ENCODE results near the gene PROCA1.

The PROCA1 gene

DNA sequence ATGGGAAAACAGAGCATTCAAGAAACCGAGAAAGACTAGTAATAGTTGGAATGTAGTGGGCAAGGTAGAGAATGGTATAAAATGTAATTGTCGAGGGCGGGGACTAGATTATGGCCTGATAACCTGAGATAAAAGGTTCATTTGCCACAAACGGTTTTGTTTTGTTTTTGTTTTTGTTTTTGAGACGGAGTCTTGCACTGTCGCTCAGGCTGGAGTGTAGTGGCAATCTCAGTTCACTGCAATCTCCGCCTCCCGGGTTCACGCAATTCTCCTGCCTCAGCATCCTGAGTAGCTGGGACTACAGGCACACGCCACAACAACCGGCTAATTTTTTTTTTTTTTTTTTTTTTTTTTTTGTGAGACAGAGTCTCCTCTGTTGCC, 18.3 kb upstream of the PROCA1 start:
- H3K36me3 ChIP-seq (ENCODE audit: low read length) = peaks cover 4% of the 10 kb centered on the region; the same call in 1 of the 2 replicates
- H3K27me3 ChIP-seq (ENCODE audit: low read length) = no peaks in the 10 kb centered on the region
- H3F3A ChIP-seq (ENCODE audit: insufficient read depth) = peaks cover 45% of the 10 kb centered on the region
- no peaks in the 10 kb centered on the region for H4K20me1 ChIP-seq (ENCODE audit: low read depth, low read length)
- no peak overlapping the region for H2AFZ ChIP-seq (ENCODE audit: low read depth, low read length, severe bottlenecking)
- TF ChIP-seq EZH2phosphoT487 (conservative IDR thresholded peaks at IDR 0.05; ENCODE audit: low read length) = no peak
- TF ChIP-seq, protein P1, sequence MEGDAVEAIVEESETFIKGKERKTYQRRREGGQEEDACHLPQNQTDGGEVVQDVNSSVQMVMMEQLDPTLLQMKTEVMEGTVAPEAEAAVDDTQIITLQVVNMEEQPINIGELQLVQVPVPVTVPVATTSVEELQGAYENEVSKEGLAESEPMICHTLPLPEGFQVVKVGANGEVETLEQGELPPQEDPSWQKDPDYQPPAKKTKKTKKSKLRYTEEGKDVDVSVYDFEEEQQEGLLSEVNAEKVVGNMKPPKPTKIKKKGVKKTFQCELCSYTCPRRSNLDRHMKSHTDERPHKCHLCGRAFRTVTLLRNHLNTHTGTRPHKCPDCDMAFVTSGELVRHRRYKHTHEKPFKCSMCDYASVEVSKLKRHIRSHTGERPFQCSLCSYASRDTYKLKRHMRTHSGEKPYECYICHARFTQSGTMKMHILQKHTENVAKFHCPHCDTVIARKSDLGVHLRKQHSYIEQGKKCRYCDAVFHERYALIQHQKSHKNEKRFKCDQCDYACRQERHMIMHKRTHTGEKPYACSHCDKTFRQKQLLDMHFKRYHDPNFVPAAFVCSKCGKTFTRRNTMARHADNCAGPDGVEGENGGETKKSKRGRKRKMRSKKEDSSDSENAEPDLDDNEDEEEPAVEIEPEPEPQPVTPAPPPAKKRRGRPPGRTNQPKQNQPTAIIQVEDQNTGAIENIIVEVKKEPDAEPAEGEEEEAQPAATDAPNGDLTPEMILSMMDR (IDR thresholded peaks at IDR 0.05; ENCODE audit: insufficient read depth, low read length, poor library complexity, severe bottlenecking) = no peak
- no peak overlapping the region for H3K4me3 ChIP-seq (ENCODE audit: insufficient read depth, low read length, poor library complexity, severe bottlenecking)
- no peaks in the 10 kb centered on the region for H3K9me2 ChIP-seq (replicated peaks; ENCODE audit: insufficient read depth, low read length)
- H3K79me2 ChIP-seq (ENCODE audit: insufficient read depth, low read length) = peaks cover 14% of the 10 kb centered on the region; the same call in 1 of the 2 replicates
- H3K27ac ChIP-seq (ENCODE audit: low read depth, low read length) = peak overlapping the region; percentile 100
- peak overlapping the region; percentile 96 for H3K4me2 ChIP-seq (ENCODE audit: low read depth, low read length, poor library complexity, severe bottlenecking)
- H3K9ac ChIP-seq (ENCODE audit: low read length) = 0 out of 2 replicates have a peak overlapping the region, but pooled peaks have one; percentile 82
- H3K9me3 ChIP-seq (ENCODE audit: insufficient read depth, low read length) = no peaks in the 10 kb centered on the region; the same call in 1 of the 2 replicates

DNA sequence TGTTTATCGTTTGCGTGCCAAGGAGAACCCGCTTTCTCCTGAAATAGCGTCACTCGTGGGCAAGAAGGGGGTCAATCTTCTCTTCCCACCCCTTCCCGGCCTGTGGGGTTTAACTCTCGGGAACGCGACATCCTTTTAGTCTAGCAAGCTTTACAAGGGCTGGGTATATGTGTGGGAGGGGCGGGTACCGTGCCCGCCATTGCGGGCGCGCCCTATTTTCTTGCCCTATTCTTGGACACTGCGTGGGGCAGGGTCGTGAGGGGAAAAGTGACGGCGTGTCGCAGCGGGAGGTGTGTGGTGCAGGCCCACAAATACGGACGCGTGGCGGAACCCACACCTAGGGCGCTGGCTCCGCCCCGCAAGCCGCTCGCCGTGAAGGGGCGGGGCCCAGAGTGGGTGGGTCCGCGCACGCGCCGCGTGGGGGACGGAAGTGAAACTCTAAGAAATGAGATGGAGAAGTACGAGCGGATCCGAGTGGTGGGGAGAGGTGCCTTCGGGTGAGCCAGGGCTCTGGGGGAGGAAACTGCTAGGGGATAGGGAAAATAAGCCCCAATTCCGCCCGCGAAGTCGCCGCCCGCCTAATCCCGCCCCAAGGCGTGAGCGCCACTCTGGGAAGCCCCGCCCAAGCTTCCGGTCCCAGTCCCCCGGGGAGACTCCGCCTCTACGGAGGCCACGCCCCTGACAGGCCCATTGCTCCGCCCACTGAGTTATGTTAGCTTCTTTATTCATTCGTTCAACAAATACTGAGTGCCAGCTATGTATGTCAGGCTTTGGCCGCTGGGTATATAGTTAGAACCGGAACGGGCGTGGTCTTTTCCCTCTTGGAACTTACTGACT, 16.9 kb upstream of the PROCA1 start, which contains the start of gene NEK8:
NEK8 (plus strand) TSS at position 425 of the 837 bp plus-strand sequence; CDS start at position 451, 26 bp downstream.
- Histone ChIP-seq H3K9me2 (replicated peaks; ENCODE audit: insufficient read depth, low read length) (no peaks in the 10 kb centered on the region), H3K36me3 (ENCODE audit: low read length) (0 out of 2 replicates have a peak, but pooled peaks cover 1% of the 10 kb centered on the region), H3K9me3 (ENCODE audit: insufficient read depth, low read length) (no peaks in the 10 kb centered on the region), H2AFZ (ENCODE audit: low read depth, low read length, severe bottlenecking) (peak within 1 kb of the TSS; percentile 39), H3K27me3 (ENCODE audit: low read length) (no peaks in the 10 kb centered on the region), H3K4me2 (ENCODE audit: low read depth, low read length, poor library complexity, severe bottlenecking) (peak within 1 kb of the TSS; percentile 96), H3K9ac (ENCODE audit: low read length) (peak within 1 kb of the TSS; percentile 82), H3K4me3 (ENCODE audit: insufficient read depth, low read length, poor library complexity, severe bottlenecking) (peak within 1 kb of the TSS; percentile 57), H3K79me2 (ENCODE audit: insufficient read depth, low read length) (peaks cover 14% of the 10 kb centered on the region; the same call in 1 of the 2 replicates), H3K27ac (ENCODE audit: low read depth, low read length) (peak within 1 kb of the TSS; percentile 100), H3F3A (ENCODE audit: insufficient read depth) (peaks cover 55% of the 10 kb centered on the region), H4K20me1 (ENCODE audit: low read depth, low read length) (no peaks in the 10 kb centered on the region)
- no peak for TF ChIP-seq EZH2phosphoT487 (conservative IDR thresholded peaks at IDR 0.05; ENCODE audit: low read length)
- TF ChIP-seq, protein P1 (IDR thresholded peaks at IDR 0.05; ENCODE audit: insufficient read depth, low read length, poor library complexity, severe bottlenecking) = no peak

DNA sequence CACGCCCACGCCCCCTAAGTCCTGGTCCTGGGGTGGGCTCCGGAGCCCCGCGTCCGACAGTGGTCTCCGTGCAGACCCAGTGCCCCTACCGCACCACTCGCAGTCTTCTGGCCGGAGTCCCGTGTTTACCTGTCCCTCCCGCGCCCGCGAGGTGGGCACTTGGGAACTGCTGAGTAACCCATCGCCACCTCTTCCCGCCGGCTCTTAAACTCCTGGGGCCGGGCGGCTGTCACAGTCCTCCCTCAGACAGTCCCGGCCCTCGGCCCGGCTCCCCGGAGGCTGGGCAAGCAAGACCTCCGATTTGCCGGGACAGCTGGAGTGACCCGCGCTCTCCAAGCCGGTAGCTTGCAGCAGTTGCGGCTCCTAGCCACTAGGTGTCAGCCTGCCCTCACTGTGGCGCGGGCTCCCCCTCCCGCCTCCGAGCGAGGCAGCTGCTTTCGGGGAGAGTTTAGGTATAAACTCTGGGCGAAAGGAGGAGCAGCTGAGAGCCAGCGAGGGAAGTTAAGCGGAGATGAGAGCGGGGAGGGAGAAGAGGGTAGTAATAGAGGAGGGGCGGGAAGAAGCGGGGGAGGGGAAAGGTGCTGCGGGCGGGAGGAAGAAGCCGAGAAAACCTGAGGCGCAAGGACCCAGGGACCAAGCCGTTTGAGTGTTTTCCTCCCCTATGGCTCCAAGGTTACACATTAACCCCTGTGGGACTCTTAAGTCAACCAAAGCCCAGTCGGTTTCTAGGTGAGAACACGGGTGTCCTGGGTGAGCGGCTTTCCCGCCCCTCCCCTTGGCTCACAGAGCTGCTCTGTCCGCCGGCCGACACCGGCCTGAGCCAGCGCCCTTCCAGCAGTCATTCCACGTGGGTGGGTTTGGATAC, 15.2 kb upstream of the PROCA1 start:
- Histone ChIP-seq H4K20me1 (ENCODE audit: low read depth, low read length) (no peaks in the 10 kb centered on the region), H3K36me3 (ENCODE audit: low read length) (peaks cover 11% of the 10 kb centered on the region), H3K9me2 (replicated peaks; ENCODE audit: insufficient read depth, low read length) (no peaks in the 10 kb centered on the region), H2AFZ (ENCODE audit: low read depth, low read length, severe bottlenecking) (peak overlapping the region; percentile 22), H3K4me2 (ENCODE audit: low read depth, low read length, poor library complexity, severe bottlenecking) (peak overlapping the region; percentile 96), H3K9me3 (ENCODE audit: insufficient read depth, low read length) (no peaks in the 10 kb centered on the region), H3F3A (ENCODE audit: insufficient read depth) (peaks cover 66% of the 10 kb centered on the region), H3K9ac (ENCODE audit: low read length) (peak overlapping the region; percentile 82), H3K4me3 (ENCODE audit: insufficient read depth, low read length, poor library complexity, severe bottlenecking) (peak overlapping the region; percentile 57), H3K27me3 (ENCODE audit: low read length) (no peaks in the 10 kb centered on the region), H3K27ac (ENCODE audit: low read depth, low read length) (peak overlapping the region; percentile 100), H3K79me2 (ENCODE audit: insufficient read depth, low read length) (peaks cover 27% of the 10 kb centered on the region)
- no peak for TF ChIP-seq EZH2phosphoT487 (conservative IDR thresholded peaks at IDR 0.05; ENCODE audit: low read length)
- TF ChIP-seq, protein P1 (IDR thresholded peaks at IDR 0.05; ENCODE audit: insufficient read depth, low read length, poor library complexity, severe bottlenecking) = peak; percentile 98

Measured in SU-DHL-6 (cell line).